ENCODE results near the gene AFF4. TPM values are rescaled to one million over a fixed set of nuclear protein-coding genes. Genes with fewer than 3 reads are reported as not detected.
A peak's percentile ranks its signal among the peaks of the same experiment; 100 is the strongest.

AFF4 gene
- total RNA-seq, 1 experiment from 2014 or later = 85.3 TPM

DNA sequence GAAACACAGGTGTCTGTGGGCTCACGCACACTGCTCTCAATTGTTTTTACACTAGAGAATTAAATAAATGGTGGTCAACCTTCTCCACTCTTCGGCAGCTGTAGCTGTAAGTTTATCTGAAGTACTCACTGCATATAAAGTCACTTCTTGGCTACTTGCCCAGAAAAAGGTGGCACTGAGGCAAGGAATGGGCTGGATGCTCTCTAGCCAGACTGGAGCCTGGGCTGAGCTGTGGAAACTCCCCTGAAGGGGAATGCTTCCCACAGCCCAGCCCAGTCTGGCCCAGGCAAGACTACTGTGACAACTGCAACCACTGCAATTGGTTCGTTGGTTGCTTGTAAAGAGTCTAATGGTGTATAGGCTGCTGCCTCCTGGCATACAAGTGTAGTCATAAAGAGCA, 85.5 kb downstream of the AFF4 start:
- peaks cover 40% of the 10 kb centered on the region for H3K36me3 ChIP-seq (ENCODE audit: insufficient read depth, low read length, poor library complexity, severe bottlenecking)
- no TSS peak for BruUV-seq (replicated peaks)

DNA sequence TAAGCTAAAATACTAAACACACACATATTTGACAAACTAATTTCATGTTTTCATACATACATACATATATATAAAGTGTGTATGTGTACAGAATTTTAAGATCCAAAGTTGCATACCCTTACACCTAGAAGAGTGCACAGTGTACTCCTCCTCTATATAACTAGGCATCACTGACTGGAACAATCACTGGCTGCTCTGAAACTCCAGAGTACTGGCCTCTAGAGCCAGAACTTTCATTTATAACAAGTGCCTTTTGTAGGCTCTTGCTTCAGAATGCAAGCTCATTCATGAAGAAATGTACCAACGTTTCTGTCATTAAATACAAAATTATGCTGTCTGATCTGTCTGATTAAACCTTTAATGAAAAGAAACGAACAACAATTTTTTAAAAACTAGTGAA, 86.0 kb downstream of the AFF4 start:
- Histone ChIP-seq H3K27ac (ENCODE audit: low read depth, low read length, poor library complexity, severe bottlenecking) (no peak overlapping the region), H3K27me3 (replicated peaks; ENCODE audit: insufficient read depth, low read depth, low read length, poor library complexity) (no peaks in the 10 kb centered on the region), H3K4me1 (ENCODE audit: insufficient read depth, low read length, poor library complexity, severe bottlenecking) (no peaks in the 10 kb centered on the region), H3K9me3 (ENCODE audit: low read depth, low read length, poor library complexity, severe bottlenecking) (no peaks in the 10 kb centered on the region), H3K4me3 (ENCODE audit: low read depth, low read length, poor library complexity, severe bottlenecking) (no peak overlapping the region), H3K36me3 (ENCODE audit: insufficient read depth, low read length, poor library complexity, severe bottlenecking) (peaks cover 40% of the 10 kb centered on the region)
- ChIA-PET POLR2A (ENCODE audit: low non-redundant PET) (no interaction called here), CTCF (no interaction called here)
- no peak for DNase-seq (ENCODE audit: low spot score)
- intact Hi-C loops (cut with micrococcal nuclease; ENCODE audit: unreplicated experiment) = no loop called here
- no peak for TF ChIP-seq EZH2 (IDR thresholded peaks at IDR 0.05; ENCODE audit: borderline replicate concordance, low read depth, low read length, poor library complexity, severe bottlenecking)
- TF ChIP-seq, protein P1, sequence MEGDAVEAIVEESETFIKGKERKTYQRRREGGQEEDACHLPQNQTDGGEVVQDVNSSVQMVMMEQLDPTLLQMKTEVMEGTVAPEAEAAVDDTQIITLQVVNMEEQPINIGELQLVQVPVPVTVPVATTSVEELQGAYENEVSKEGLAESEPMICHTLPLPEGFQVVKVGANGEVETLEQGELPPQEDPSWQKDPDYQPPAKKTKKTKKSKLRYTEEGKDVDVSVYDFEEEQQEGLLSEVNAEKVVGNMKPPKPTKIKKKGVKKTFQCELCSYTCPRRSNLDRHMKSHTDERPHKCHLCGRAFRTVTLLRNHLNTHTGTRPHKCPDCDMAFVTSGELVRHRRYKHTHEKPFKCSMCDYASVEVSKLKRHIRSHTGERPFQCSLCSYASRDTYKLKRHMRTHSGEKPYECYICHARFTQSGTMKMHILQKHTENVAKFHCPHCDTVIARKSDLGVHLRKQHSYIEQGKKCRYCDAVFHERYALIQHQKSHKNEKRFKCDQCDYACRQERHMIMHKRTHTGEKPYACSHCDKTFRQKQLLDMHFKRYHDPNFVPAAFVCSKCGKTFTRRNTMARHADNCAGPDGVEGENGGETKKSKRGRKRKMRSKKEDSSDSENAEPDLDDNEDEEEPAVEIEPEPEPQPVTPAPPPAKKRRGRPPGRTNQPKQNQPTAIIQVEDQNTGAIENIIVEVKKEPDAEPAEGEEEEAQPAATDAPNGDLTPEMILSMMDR (conservative IDR thresholded peaks at IDR 0.05; ENCODE audit: low read depth, low read length) = no peak
- no TSS peak for BruUV-seq (replicated peaks)

More for the DNA sequence above, 85.5 kb downstream of the AFF4 start:
- ChIA-PET CTCF (no interaction called here), POLR2A (ENCODE audit: low non-redundant PET) (no interaction called here)
- H3K4me1 ChIP-seq (ENCODE audit: insufficient read depth, low read length, poor library complexity, severe bottlenecking) = no peaks in the 10 kb centered on the region
- H3K27me3 ChIP-seq (replicated peaks; ENCODE audit: insufficient read depth, low read depth, low read length, poor library complexity) = no peaks in the 10 kb centered on the region
- no peak overlapping the region for H3K4me3 ChIP-seq (ENCODE audit: low read depth, low read length, poor library complexity, severe bottlenecking)
- TF ChIP-seq, protein P1 (conservative IDR thresholded peaks at IDR 0.05; ENCODE audit: low read depth, low read length) = no peak
- TF ChIP-seq EZH2 (IDR thresholded peaks at IDR 0.05; ENCODE audit: borderline replicate concordance, low read depth, low read length, poor library complexity, severe bottlenecking) = no peak
- intact Hi-C loops (cut with micrococcal nuclease; ENCODE audit: unreplicated experiment) = no loop called here
- DNase-seq (ENCODE audit: low spot score) = peak; percentile 31
- no peaks in the 10 kb centered on the region for H3K9me3 ChIP-seq (ENCODE audit: low read depth, low read length, poor library complexity, severe bottlenecking)
- H3K27ac ChIP-seq (ENCODE audit: low read depth, low read length, poor library complexity, severe bottlenecking) = no peak overlapping the region

DNA sequence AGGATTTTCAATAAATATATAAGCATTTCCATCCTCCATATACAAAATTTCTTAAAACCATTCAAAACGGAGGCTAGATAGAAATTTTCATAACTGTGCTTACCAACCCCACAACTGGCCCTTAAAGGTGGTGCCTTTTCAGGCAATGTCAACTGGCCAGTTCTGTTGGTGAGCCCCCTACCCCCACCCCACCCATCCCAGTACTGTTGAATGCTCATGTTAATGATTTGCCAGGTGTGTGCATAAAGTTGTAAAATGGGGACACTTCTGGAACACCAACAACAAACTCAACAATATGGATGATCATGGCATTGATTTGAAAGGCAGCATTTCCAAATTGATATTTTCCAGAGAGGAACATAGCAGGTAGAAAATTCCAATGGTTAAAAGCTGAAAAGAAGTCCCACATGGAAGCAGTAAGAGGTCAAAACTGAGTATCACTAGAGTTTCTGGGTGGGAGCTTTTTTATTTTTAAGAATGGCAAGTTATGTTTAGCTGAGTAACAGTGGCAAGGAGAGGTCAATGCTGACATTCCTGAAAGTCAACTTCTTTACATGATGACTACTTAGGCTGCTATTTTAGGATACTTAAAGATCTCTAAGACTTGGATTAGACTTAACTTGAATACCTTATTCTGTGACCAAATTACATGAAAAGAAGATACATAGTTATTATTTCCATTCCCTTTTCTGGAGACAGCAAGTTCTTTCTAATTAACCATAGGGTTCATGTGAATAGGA, 87.2 kb downstream of the AFF4 start:
- Histone ChIP-seq H3K4me1 (ENCODE audit: insufficient read depth, low read length, poor library complexity, severe bottlenecking) (no peaks in the 10 kb centered on the region), H3K4me3 (ENCODE audit: low read depth, low read length, poor library complexity, severe bottlenecking) (no peak overlapping the region), H3K27ac (ENCODE audit: low read depth, low read length, poor library complexity, severe bottlenecking) (no peak overlapping the region), H3K9me3 (ENCODE audit: low read depth, low read length, poor library complexity, severe bottlenecking) (no peaks in the 10 kb centered on the region), H3K27me3 (replicated peaks; ENCODE audit: insufficient read depth, low read depth, low read length, poor library complexity) (no peaks in the 10 kb centered on the region), H3K36me3 (ENCODE audit: insufficient read depth, low read length, poor library complexity, severe bottlenecking) (peaks cover 30% of the 10 kb centered on the region)
- no peak for DNase-seq (ENCODE audit: low spot score)
- intact Hi-C loops (cut with micrococcal nuclease; ENCODE audit: unreplicated experiment) = no loop called here
- ChIA-PET POLR2A (ENCODE audit: low non-redundant PET) (no interaction called here), CTCF (no interaction called here)
- BruUV-seq (replicated peaks) = no TSS peak
- TF ChIP-seq EZH2 (IDR thresholded peaks at IDR 0.05; ENCODE audit: borderline replicate concordance, low read depth, low read length, poor library complexity, severe bottlenecking) = no peak
- TF ChIP-seq, protein P1 (conservative IDR thresholded peaks at IDR 0.05; ENCODE audit: low read depth, low read length) = no peak

All from A673 (cell line).